ENCODE data around the gene JAM2.

The JAM2 gene

GRCh38 chr21:25636727-25637126, 2.3 kb upstream of the JAM2 start:
- peaks cover 21% of the 10 kb centered on the region for H3K4me1 Mint-ChIP-seq
- no peaks in the 10 kb centered on the region for H3K36me3 Mint-ChIP-seq
- H3K4me3 Mint-ChIP-seq = no peak overlapping the region
- H3K27ac Mint-ChIP-seq = no peak overlapping the region
- CTCF ChIA-PET = no interaction called here
- H3K9me3 Mint-ChIP-seq = no peaks in the 10 kb centered on the region
- DNase-seq = no peak
- H3K27me3 Mint-ChIP-seq = peaks cover 38% of the 10 kb centered on the region

GRCh38 chr21:25637851-25638659, 1.0 kb upstream of the JAM2 start:
- Mint-ChIP-seq H3K27me3 (peaks cover 45% of the 10 kb centered on the region), H3K36me3 (no peaks in the 10 kb centered on the region), H3K4me3 (peak overlapping the region; percentile 69), H3K4me1 (peaks cover 21% of the 10 kb centered on the region), H3K27ac (no peak overlapping the region), H3K9me3 (no peaks in the 10 kb centered on the region)
- CTCF ChIA-PET = interaction anchor here (0.6 to 1.2 kb wide), 3 partner anchors 30 to 1195 kb away, joined by 3 to 4 read pairs (median 4); no protein-coding TSS in a partner anchor
- DNase-seq = no peak

- peak; percentile 57 for DNase-seq
- CTCF ChIA-PET = interaction anchor here (0.7 kb wide), 1 partner anchor 218 kb away, joined by 3 read pairs; no protein-coding TSS in a partner anchor
- Mint-ChIP-seq H3K9me3 (no peaks in the 10 kb centered on the region), H3K27me3 (peaks cover 52% of the 10 kb centered on the region), H3K4me3 (peak overlapping the region; percentile 69), H3K4me1 (peaks cover 21% of the 10 kb centered on the region), H3K36me3 (no peaks in the 10 kb centered on the region), H3K27ac (no peak overlapping the region)
Measured at GRCh38 chr21:25639551-25640201, 618 bp downstream of the JAM2 start.

- Mint-ChIP-seq H3K4me3 (peak overlapping the region; percentile 69), H3K27ac (no peak overlapping the region), H3K27me3 (peaks cover 52% of the 10 kb centered on the region), H3K4me1 (peaks cover 20% of the 10 kb centered on the region), H3K36me3 (no peaks in the 10 kb centered on the region), H3K9me3 (no peaks in the 10 kb centered on the region)
- CTCF ChIA-PET = no interaction called here
- peak; percentile 21 for DNase-seq
Measured at GRCh38 chr21:25640202-25640942, 1.3 kb downstream of the JAM2 start.

DNA sequence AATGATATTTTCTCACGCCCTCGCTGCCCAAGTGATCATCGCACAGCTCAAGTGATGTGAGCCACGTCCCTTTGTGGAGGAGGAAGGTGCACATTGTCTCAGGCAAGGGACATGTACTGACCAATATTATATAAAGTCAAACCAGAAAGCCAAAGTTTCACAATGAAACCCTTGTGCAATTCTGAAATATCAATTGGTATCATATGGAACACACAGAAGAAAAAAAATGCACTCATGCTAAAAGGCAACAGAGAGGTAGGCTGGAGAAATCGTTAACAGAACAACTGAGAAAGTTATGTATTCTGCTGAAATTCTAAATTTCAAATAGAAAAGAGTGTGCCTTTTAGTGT, 1.9 kb downstream of the JAM2 start:
- Mint-ChIP-seq H3K9me3 (no peaks in the 10 kb centered on the region), H3K4me1 (peaks cover 19% of the 10 kb centered on the region), H3K4me3 (peak overlapping the region; percentile 69), H3K36me3 (no peaks in the 10 kb centered on the region), H3K27ac (no peak overlapping the region), H3K27me3 (peaks cover 52% of the 10 kb centered on the region)
- CTCF ChIA-PET = no interaction called here
- DNase-seq = no peak

DNA sequence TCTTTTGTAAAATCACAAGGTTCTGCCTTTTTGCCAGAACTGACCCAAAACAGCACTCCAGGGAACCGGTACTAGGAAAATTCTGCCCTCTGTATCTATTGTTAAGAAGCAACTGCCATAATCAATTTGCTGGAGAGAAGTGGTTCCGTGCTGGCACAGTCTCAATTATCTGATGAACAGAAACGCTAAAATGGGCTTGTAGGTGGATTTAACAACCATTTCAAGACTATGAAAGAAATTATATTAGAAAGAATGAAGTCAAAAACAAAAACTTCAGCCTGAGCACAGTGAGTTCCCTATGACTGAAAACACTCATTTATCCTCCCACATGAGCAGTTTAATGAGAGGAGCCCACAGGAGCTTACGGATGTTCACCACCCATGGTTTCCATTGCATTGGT, 4.4 kb downstream of the JAM2 start:
- Mint-ChIP-seq H3K36me3 (no peaks in the 10 kb centered on the region), H3K27me3 (peaks cover 43% of the 10 kb centered on the region), H3K9me3 (no peaks in the 10 kb centered on the region), H3K4me3 (no peak overlapping the region), H3K4me1 (peaks cover 15% of the 10 kb centered on the region), H3K27ac (no peak overlapping the region)
- CTCF ChIA-PET = interaction anchor here (1.0 to 1.6 kb wide), 2 partner anchors 35 to 114 kb away, joined by 3 to 4 read pairs; no protein-coding TSS in a partner anchor
- DNase-seq = no peak

GRCh38 chr21:25646474-25646873, 7.4 kb downstream of the JAM2 start:
- H3K4me1 Mint-ChIP-seq = no peaks in the 10 kb centered on the region
- no peak overlapping the region for H3K4me3 Mint-ChIP-seq
- no peaks in the 10 kb centered on the region for H3K9me3 Mint-ChIP-seq
- CTCF ChIA-PET = no interaction called here
- no peaks in the 10 kb centered on the region for H3K36me3 Mint-ChIP-seq
- peaks cover 16% of the 10 kb centered on the region for H3K27me3 Mint-ChIP-seq
- H3K27ac Mint-ChIP-seq = no peak overlapping the region
- no peak for DNase-seq

- Mint-ChIP-seq H3K4me3 (no peak overlapping the region), H3K4me1 (no peaks in the 10 kb centered on the region), H3K27me3 (peaks cover 11% of the 10 kb centered on the region), H3K27ac (no peak overlapping the region), H3K9me3 (no peaks in the 10 kb centered on the region), H3K36me3 (no peaks in the 10 kb centered on the region)
- DNase-seq = no peak
- CTCF ChIA-PET = interaction anchor here (0.6 kb wide), 2 partner anchors 217 to 221 kb away, joined by 3 read pairs; no protein-coding TSS in a partner anchor
Measured at GRCh38 chr21:25647647-25648046, 8.6 kb downstream of the JAM2 start.

DNA sequence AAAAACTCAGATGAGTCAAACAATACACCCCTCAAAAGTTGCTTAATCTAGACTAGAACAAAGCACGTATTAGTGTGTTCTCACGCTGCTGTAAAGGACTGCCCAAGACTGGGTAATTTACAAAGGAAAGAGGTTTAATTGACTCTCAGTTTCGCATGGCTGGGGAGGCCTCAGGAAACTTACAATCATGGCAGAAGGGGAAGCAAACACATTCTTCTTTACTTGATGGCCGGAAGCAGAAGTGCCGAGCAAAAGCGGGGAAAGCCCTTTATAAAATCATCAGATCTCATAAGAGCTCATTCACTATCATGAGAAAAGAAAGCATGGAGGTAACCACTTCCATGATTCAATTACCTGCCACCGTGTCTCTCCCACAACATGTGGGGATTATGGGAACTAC, 10.1 kb downstream of the JAM2 start:
- no peaks in the 10 kb centered on the region for H3K36me3 Mint-ChIP-seq
- no peak overlapping the region for H3K4me3 Mint-ChIP-seq
- peaks cover 4% of the 10 kb centered on the region for H3K27me3 Mint-ChIP-seq
- CTCF ChIA-PET = no interaction called here
- H3K4me1 Mint-ChIP-seq = no peaks in the 10 kb centered on the region
- DNase-seq = no peak
- no peaks in the 10 kb centered on the region for H3K9me3 Mint-ChIP-seq
- no peak overlapping the region for H3K27ac Mint-ChIP-seq

- CTCF ChIA-PET = interaction anchor here (1.2 kb wide), 1 partner anchor 33 kb away, joined by 3 read pairs; no protein-coding TSS in a partner anchor
Measured at GRCh38 chr21:25656412-25656811, 17.4 kb downstream of the JAM2 start.

GRCh38 chr21:25657140-25657539, 18.1 kb downstream of the JAM2 start:
- Mint-ChIP-seq H3K36me3 (no peaks in the 10 kb centered on the region), H3K27ac (no peak overlapping the region), H3K4me3 (no peak overlapping the region), H3K4me1 (no peaks in the 10 kb centered on the region), H3K9me3 (no peaks in the 10 kb centered on the region), H3K27me3 (no peaks in the 10 kb centered on the region)
- CTCF ChIA-PET = no interaction called here
- no peak for DNase-seq

More at GRCh38 chr21:25656412-25656811, 17.4 kb downstream of the JAM2 start:
- Mint-ChIP-seq H3K4me3 (no peak overlapping the region), H3K27ac (no peak overlapping the region), H3K9me3 (no peaks in the 10 kb centered on the region), H3K36me3 (no peaks in the 10 kb centered on the region), H3K27me3 (no peaks in the 10 kb centered on the region), H3K4me1 (no peaks in the 10 kb centered on the region)
- no peak for DNase-seq

DNA sequence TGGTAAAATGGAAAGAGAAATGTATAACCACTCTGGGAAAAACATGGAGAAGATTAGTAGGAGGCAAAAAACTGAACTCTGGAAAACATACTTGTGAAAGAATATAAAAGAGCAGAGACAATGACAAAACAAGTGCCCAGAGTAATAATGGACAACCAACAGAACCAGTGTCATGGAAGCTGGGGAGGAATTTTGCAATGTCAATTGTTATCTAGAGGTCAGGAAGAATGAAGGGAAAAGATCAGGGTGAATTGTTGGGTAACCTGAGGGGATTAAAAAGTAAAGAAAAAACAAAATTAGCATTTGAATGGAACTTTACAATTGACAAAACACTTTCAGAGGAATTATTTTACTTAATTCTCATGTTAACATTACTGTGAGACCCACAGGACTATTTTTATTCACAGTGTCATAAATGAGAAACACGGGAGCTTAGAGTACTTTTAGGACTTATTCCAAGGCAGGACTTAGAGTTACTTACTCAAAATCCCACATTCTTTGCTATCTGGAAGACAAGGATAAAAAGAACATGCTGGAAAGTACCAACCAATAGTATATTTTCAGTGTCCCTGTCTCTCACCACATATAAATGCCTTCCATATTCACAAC, 19.5 kb downstream of the JAM2 start:
- no peaks in the 10 kb centered on the region for H3K9me3 Mint-ChIP-seq
- CTCF ChIA-PET = no interaction called here
- H3K4me1 Mint-ChIP-seq = no peaks in the 10 kb centered on the region
- no peak overlapping the region for H3K4me3 Mint-ChIP-seq
- H3K27ac Mint-ChIP-seq = no peak overlapping the region
- H3K27me3 Mint-ChIP-seq = no peaks in the 10 kb centered on the region
- H3K36me3 Mint-ChIP-seq = no peaks in the 10 kb centered on the region
- DNase-seq = no peak

DNA sequence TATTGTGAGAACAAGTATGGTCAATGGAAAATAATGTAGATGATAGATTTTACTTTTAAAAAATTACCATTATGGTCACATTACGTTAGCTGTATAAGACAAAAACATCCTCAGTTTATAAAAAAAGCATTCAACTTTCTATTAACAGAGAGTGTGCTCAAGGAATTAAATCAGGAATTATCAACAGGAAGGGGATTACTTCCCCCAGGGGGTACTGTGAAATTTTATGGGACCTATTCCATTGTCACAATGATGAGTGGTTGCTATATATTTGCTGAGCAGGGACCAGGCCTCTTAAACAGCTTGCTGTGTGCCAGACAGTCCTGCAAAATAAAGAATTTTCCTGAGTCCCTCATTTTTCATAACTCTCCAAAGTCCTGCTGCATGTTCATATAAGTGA, 21.2 kb downstream of the JAM2 start:
- Mint-ChIP-seq H3K36me3 (no peaks in the 10 kb centered on the region), H3K4me3 (no peak overlapping the region)

GRCh38 chr21:25664491-25664931, 25.5 kb downstream of the JAM2 start:
- Mint-ChIP-seq H3K9me3 (no peaks in the 10 kb centered on the region), H3K27me3 (no peaks in the 10 kb centered on the region), H3K27ac (no peak overlapping the region), H3K4me1 (no peaks in the 10 kb centered on the region), H3K36me3 (no peaks in the 10 kb centered on the region), H3K4me3 (no peak overlapping the region)
- CTCF ChIA-PET = no interaction called here
- no peak for DNase-seq

More for the DNA sequence above, 21.2 kb downstream of the JAM2 start:
- no peak for DNase-seq
- H3K9me3 Mint-ChIP-seq = no peaks in the 10 kb centered on the region
- no peaks in the 10 kb centered on the region for H3K4me1 Mint-ChIP-seq
- CTCF ChIA-PET = no interaction called here
- H3K27me3 Mint-ChIP-seq = no peaks in the 10 kb centered on the region
- H3K27ac Mint-ChIP-seq = no peak overlapping the region

Data from activated naive CD4-positive, alpha-beta T cell treated with anti-CD3 and anti-CD28 coated beads, Interleukin-2, amount 10 ng/mL, durations not matched to agents 7 days and 5 days (primary cell).